ENCODE measurements around the gene NPBWR2.

The NPBWR2 gene

GRCh38 chr20:64055893-64056638 is 51.3 kb downstream of the NPBWR2 start:
- DNase-seq = no peak

GRCh38 chr20:64055396-64055892 is 51.9 kb downstream of the NPBWR2 start:
- no peak for DNase-seq

- no peak for DNase-seq
Measured at GRCh38 chr20:64053841-64054661, 53.3 kb downstream of the NPBWR2 start.

Data from NCI-H1417 treated with DMSO at 0.1 percent for 48 hours (cell line).